SK-N-SH (cell line): ENCODE data around the gene TSSC4. TPM values are rescaled to one million over a fixed set of nuclear protein-coding genes. Genes with fewer than 3 reads are reported as not detected.

Source experiments
- CTCF ChIA-PET: fragments of 300-600, 350-600 bp; formaldehyde crosslinking; extraction: SDS; loops from one replicate; lab custom pipeline; 2021; lab: Yijun Ruan, JAX
- POLR2A ChIA-PET: fragments of 350-600 bp; sonication (Branson Sonifier 250); formaldehyde crosslinking; extraction: SDS; loops from one replicate; lab custom pipeline; 2020; ENCODE audit warnings: antibody characterized with exemption, inconsistent platforms; lab: Yijun Ruan, JAX
- DNase-seq: peaks from one replicate; pipeline ENCODE4 v3.0.0; 2012
- H2AFZ ChIP-seq: fragments of 200-600 bp; sonication (generic); 2 replicates; pipeline ENCODE4 v1.8.1; 2016; ENCODE audit warnings: antibody characterized with exemption, mild to moderate bottlenecking, low read depth
- H3F3A ChIP-seq: fragments of 200-600 bp; sonication (generic); replicated peaks from 2 replicates; pipeline ENCODE3; 2016; ENCODE audit warnings: antibody characterized with exemption, mild to moderate bottlenecking; ENCODE audit not compliant: insufficient read depth
- H3K27ac ChIP-seq, 2 experiments: fragments of 200-500 bp in 1 of 2; fragments of 200-600 bp in 1 of 2; sonication (Bioruptor generic) in 1 of 2; sonication (generic), shearing (Covaris generic) in 1 of 2; 2 replicates each; pipeline versions ENCODE4 v1.5.1 to v1.6.1; 2014 to 2016; ENCODE audit warnings: low read depth in 2 of 2, inconsistent platforms in 1 of 2, low read length in 1 of 2, mild to moderate bottlenecking in 1 of 2, mixed read lengths in 1 of 2
- H3K27me3 ChIP-seq: fragments of 200-600 bp; sonication (generic), shearing (Covaris generic); 2 replicates; pipeline ENCODE4 v1.6.1; 2016; ENCODE audit warnings: mixed run types; ENCODE audit not compliant: insufficient read depth
- H3K36me3 ChIP-seq, 2 experiments: fragments of 200-500 bp in 1 of 2; fragments of 200-600 bp in 1 of 2; sonication (Bioruptor generic) in 1 of 2; sonication (generic) in 1 of 2; replicated peaks in 1 of 2; 2 replicates each; pipeline versions ENCODE3 to v1.5.1; 2014 to 2016; ENCODE audit warnings: low read length in 1 of 2, mild to moderate bottlenecking in 1 of 2; ENCODE audit not compliant: insufficient read depth in 2 of 2, control insufficient read depth in 1 of 2
- H3K4me1 ChIP-seq, 2 experiments: fragments of 200-500 bp in 1 of 2; fragments of 200-600 bp in 1 of 2; sonication (Bioruptor generic) in 1 of 2; sonication (generic), shearing (Covaris generic) in 1 of 2; 2 replicates each; pipeline versions ENCODE4 v1.5.1 to v1.6.1; 2014 to 2016; ENCODE audit warnings: low read depth in 1 of 2, low read length in 1 of 2, mixed run types in 1 of 2; ENCODE audit not compliant: insufficient read depth in 2 of 2, control insufficient read depth in 1 of 2
- H3K4me2 ChIP-seq: fragments of 200-600 bp; sonication (generic), shearing (Covaris generic); 2 replicates; pipeline ENCODE4 v1.6.1; 2017; ENCODE audit warnings: mixed run types
- H3K4me3 ChIP-seq, 2 experiments: fragments of 200-500 bp in 1 of 2; fragments of 200-600 bp in 1 of 2; sonication (Bioruptor generic) in 1 of 2; sonication (generic), shearing (Covaris generic) in 1 of 2; 2 replicates each; pipeline versions ENCODE4 v1.5.1 to v1.8.1; 2014 to 2016; ENCODE audit warnings: low read depth in 2 of 2, inconsistent platforms in 1 of 2, low read length in 1 of 2, mild to moderate bottlenecking in 1 of 2, mixed read lengths in 1 of 2, moderate library complexity in 1 of 2
- H3K79me2 ChIP-seq: fragments of 200-600 bp; sonication (generic); 2 replicates; pipeline ENCODE4 v1.8.1; 2017; ENCODE audit warnings: mild to moderate bottlenecking; ENCODE audit not compliant: insufficient read depth
- H3K9ac ChIP-seq: fragments of 200-600 bp; sonication (generic); 2 replicates; pipeline ENCODE4 v1.6.1; 2017; ENCODE audit warnings: mixed run types
- H3K9me2 ChIP-seq: fragments of 200-600 bp; sonication (generic); 2 replicates; pipeline ENCODE4 v1.6.1; 2017; ENCODE audit warnings: mixed run types
- H3K9me3 ChIP-seq: fragments of 200-600 bp; sonication (generic); 2 replicates; pipeline ENCODE4 v1.6.1; 2017; ENCODE audit warnings: mixed run types, mild to moderate bottlenecking, moderate library complexity
- H4K20me1 ChIP-seq: fragments of 200-600 bp; sonication (generic); 2 replicates; pipeline ENCODE4 v1.6.1; 2017; ENCODE audit warnings: mild to moderate bottlenecking, mixed run types; ENCODE audit not compliant: insufficient read depth
- EZH2phosphoT487 ChIP-seq: fragments of 200-600 bp; sonication (generic); IDR thresholded peaks from 2 replicates; pipeline ENCODE4 v1.6.1; 2017; ENCODE audit warnings: low read depth, mixed run types, mild to moderate bottlenecking, antibody characterized with exemption, moderate library complexity, borderline replicate concordance
- FOXM1 ChIP-seq: IDR thresholded peaks from 2 replicates; pipeline ENCODE4 v1.4.0; 2012; ENCODE audit warnings: low read depth, mild to moderate bottlenecking
- GATA2 ChIP-seq: sonication (generic); formaldehyde crosslinking; IDR thresholded peaks from 2 replicates; pipeline ENCODE4 v1.5.0; 2020; ENCODE audit warnings: mild to moderate bottlenecking, missing genetic modification reagents
- MXI1 ChIP-seq: IDR thresholded peaks from 2 replicates; pipeline ENCODE4 v1.6.1; 2012; ENCODE audit warnings: mild to moderate bottlenecking, low read depth, low read length, improper control_type of control experiment
- POLR2AphosphoS5 ChIP-seq: IDR thresholded peaks from 2 replicates; pipeline ENCODE4 v1.6.1; 2012; ENCODE audit warnings: low read depth, low read length
- RAD21 ChIP-seq: IDR thresholded peaks from 2 replicates; pipeline ENCODE4 v1.6.1; 2012; ENCODE audit warnings: mild to moderate bottlenecking, low read length
- SMC3 ChIP-seq: IDR thresholded peaks from 2 replicates; pipeline ENCODE4 v1.6.1; 2012; ENCODE audit warnings: low read depth, low read length, improper control_type of control experiment
- TCF12 ChIP-seq: IDR thresholded peaks from 2 replicates; pipeline ENCODE4 v1.4.0; 2012
- TEAD4 ChIP-seq: IDR thresholded peaks from 2 replicates; pipeline ENCODE4 v1.4.0; 2012; ENCODE audit warnings: mild to moderate bottlenecking, borderline replicate concordance; ENCODE audit not compliant: insufficient read depth
- YY1 ChIP-seq: IDR thresholded peaks from 2 replicates; pipeline ENCODE4 v1.4.0; 2012; ENCODE audit warnings: low read depth, mild to moderate bottlenecking
- WGBS: methylation state at CpG from one replicate; pipeline ENCODE4 v1.1.6; 2017; ENCODE audit warnings: low lambda C conversion rate; 5-methylcytosine and 5-hydroxymethylcytosine counted together
- polyA plus RNA-seq, 3 experiments: library from polyadenylated mRNA; depleted of rRNA; stranded (reverse); fragments of >200 nt; gene quantifications; 2 replicates each; pipeline ENCODE4 v1.2.3, GENCODE V29; 2012
- TF ChIP-seq, protein P1 (sequence below): fragments of 150-350 bp; IDR thresholded peaks from 2 replicates; pipeline ENCODE4 v1.6.1; 2017; ENCODE audit warnings: antibody characterized with exemption, low read length, low read depth, borderline replicate concordance
- TF ChIP-seq, protein P2 (sequence below): IDR thresholded peaks from 2 replicates; pipeline ENCODE4; 2012
- TF ChIP-seq, protein P3 (sequence below): fragments of 200-600 bp; sonication (generic); IDR thresholded peaks from 2 replicates; pipeline ENCODE4 v1.6.1; 2017; ENCODE audit warnings: antibody characterized with exemption, mild to moderate bottlenecking, moderate library complexity

Gene TSSC4
- polyA plus RNA-seq, 1 of the 3 experiments (the other 2 are of a cell fraction) = 45.1 TPM

DNA sequence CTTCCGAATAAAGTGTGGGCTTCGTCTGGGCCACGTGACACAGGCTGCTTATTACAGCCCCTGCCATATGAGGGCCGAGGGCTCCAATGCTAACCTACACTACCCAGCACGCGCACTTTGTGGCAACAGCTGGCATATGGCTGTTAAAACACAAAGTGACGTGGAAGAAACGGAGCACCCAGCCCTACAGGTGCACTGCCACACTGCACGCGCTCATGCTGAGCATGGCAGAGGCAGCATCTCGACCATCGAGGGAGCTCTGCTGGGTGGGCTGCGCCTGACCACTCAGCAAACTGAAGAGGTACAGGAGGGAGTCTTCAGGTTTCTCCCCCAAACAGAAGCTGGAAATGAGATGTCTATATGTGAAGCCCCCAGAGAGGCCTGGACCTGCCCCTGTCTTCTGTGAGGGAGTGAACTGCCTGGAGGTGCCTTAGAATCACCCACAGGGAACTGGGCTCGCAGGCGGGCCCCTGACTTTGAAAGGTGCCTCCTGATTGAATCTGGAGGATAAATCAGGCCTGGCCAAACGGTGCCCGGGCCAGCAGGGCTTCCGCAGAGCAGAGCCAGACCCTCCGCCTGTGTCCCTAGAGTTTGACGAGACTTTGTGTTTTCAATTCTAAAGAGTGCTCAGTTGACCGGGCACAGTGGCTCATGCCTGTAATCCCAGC, 18.3 kb downstream of the TSSC4 start (continued):
- TF ChIP-seq, protein P1, sequence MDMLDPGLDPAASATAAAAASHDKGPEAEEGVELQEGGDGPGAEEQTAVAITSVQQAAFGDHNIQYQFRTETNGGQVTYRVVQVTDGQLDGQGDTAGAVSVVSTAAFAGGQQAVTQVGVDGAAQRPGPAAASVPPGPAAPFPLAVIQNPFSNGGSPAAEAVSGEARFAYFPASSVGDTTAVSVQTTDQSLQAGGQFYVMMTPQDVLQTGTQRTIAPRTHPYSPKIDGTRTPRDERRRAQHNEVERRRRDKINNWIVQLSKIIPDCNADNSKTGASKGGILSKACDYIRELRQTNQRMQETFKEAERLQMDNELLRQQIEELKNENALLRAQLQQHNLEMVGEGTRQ = no peak
- no peak for TF ChIP-seq YY1
- TF ChIP-seq GATA2 (CRISPR knock-in tag) = no peak
- no peak for TF ChIP-seq FOXM1
- no peak for TF ChIP-seq MXI1
- no peak for TF ChIP-seq TCF12
- TF ChIP-seq POLR2AphosphoS5 = no peak
- TF ChIP-seq, all 33 proteins: peak for 0

DNA sequence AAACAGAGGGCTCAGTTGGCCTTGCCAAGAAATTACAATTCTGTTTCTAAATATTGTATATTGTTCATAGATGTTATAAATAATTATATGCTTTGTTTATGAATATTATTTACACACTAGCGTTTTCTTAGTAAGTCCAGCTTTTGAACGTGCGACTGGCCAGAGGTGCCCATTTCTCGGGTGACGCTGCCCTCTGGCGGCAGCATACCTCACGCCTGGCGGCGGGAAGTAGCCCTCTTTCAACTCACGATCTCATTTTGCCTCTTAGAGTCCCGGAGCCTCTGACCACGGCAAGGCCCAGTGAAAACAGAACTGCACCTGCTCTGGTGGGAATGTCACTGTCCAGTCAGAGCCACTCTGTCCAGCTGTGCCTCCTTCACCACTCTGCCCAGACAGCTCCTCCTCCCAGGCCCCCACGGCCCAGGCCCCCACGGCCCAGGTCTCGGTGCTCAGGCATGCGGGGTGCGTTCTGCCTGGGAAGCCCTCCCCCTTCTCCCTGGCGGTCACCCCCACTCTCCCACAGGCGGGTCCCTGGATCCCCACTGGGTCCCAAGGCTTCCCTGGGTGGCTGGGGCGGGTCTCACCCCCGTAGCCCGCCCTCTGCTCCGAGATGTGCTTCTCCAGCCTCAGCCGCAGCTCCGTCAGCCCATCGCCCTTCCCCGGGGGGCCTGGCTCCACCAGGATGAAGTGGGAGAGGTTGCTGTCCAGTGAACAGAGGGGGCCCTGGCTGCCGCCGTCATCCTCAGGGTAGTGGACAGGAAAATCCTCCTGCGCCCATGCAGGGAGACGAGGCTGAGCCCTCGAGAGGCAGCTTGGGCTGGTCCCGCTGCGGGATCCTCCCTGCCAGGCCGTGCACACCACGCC, 19.3 kb downstream of the TSSC4 start:
- Histone ChIP-seq H3K4me2 (no peak overlapping the region), H3K4me1 (no peaks in the 10 kb centered on the region; a peak in 1 of 4 replicates), H3K79me2 (no peaks in the 10 kb centered on the region), H3K36me3 (no peaks in the 10 kb centered on the region), H3K9ac (no peak overlapping the region), H2AFZ (peak overlapping the region; percentile 74; the same call in 1 of the 2 replicates), H4K20me1 (no peaks in the 10 kb centered on the region), H3K27ac (no peak overlapping the region), H3K9me2 (no peaks in the 10 kb centered on the region), H3F3A (no peaks in the 10 kb centered on the region), H3K4me3 (no peak overlapping the region; a peak in 1 of 4 replicates), H3K27me3 (no peaks in the 10 kb centered on the region), H3K9me3 (no peaks in the 10 kb centered on the region)
- peak; percentile 89 for DNase-seq
- POLR2A ChIA-PET = interaction anchor here (0.6 to 2.2 kb wide), 5 partner anchors 14 to 227 kb away, joined by 3 to 6 read pairs (median 4); no protein-coding TSS in a partner anchor
- TF ChIP-seq, protein P2, sequence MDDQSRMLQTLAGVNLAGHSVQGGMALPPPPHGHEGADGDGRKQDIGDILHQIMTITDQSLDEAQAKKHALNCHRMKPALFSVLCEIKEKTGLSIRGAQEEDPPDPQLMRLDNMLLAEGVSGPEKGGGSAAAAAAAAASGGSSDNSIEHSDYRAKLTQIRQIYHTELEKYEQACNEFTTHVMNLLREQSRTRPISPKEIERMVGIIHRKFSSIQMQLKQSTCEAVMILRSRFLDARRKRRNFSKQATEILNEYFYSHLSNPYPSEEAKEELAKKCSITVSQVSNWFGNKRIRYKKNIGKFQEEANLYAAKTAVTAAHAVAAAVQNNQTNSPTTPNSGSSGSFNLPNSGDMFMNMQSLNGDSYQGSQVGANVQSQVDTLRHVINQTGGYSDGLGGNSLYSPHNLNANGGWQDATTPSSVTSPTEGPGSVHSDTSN = no peak
- TF ChIP-seq EZH2phosphoT487 (no peak), RAD21 (peak; percentile 82), TEAD4 (no peak), SMC3 (peak; percentile 87)
- TF ChIP-seq, protein P3, sequence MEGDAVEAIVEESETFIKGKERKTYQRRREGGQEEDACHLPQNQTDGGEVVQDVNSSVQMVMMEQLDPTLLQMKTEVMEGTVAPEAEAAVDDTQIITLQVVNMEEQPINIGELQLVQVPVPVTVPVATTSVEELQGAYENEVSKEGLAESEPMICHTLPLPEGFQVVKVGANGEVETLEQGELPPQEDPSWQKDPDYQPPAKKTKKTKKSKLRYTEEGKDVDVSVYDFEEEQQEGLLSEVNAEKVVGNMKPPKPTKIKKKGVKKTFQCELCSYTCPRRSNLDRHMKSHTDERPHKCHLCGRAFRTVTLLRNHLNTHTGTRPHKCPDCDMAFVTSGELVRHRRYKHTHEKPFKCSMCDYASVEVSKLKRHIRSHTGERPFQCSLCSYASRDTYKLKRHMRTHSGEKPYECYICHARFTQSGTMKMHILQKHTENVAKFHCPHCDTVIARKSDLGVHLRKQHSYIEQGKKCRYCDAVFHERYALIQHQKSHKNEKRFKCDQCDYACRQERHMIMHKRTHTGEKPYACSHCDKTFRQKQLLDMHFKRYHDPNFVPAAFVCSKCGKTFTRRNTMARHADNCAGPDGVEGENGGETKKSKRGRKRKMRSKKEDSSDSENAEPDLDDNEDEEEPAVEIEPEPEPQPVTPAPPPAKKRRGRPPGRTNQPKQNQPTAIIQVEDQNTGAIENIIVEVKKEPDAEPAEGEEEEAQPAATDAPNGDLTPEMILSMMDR = peak; percentile 83
- CTCF ChIA-PET = interaction anchor here (0.6 to 11.8 kb wide), 90 partner anchors 8 to 542 kb away, joined by 3 to 461 read pairs (median 5); partner anchors contain the start of genes ASCL2, C11orf21, CDKN1C and KCNQ1
- WGBS = 45% methylated on average over 21 of the region's 36 CpGs
